Astrocyte (in vitro differentiated cells and primary cell): ENCODE results near the gene LUZP2. TPM values are rescaled to one million over a fixed set of nuclear protein-coding genes. Genes with fewer than 3 reads are reported as not detected.

Experiments
- DNase-seq: peaks from one replicate; pipeline ENCODE4 v3.0.0-alpha.2; 2010; ENCODE audit warnings: low read depth
- FAIRE-seq: peaks from 2 replicates; lab custom pipeline; 2011; peaks lifted over from hg19 to GRCh38; lab: Jason Lieb, UNC
- H2AFZ ChIP-seq: 2 replicates; pipeline ENCODE4 v1.6.0; 2012; ENCODE audit warnings: low read depth, low read length, inconsistent platforms
- H3K27ac ChIP-seq: 2 replicates; pipeline ENCODE4 v1.5.1; 2011; ENCODE audit warnings: low read depth, low read length, inconsistent platforms
- H3K27me3 ChIP-seq: 2 replicates; pipeline ENCODE4 v1.6.0; 2011; ENCODE audit warnings: low read length, inconsistent platforms; ENCODE audit not compliant: insufficient read depth
- H3K36me3 ChIP-seq: 2 replicates; pipeline ENCODE4 v1.5.1; 2011; ENCODE audit warnings: low read length, inconsistent platforms; ENCODE audit not compliant: insufficient read depth
- H3K4me1 ChIP-seq: 2 replicates; pipeline ENCODE4 v1.5.1; 2011; ENCODE audit warnings: low read length, inconsistent platforms; ENCODE audit not compliant: insufficient read depth
- H3K4me2 ChIP-seq: 2 replicates; pipeline ENCODE4 v1.6.0; 2012; ENCODE audit warnings: low read length, inconsistent platforms
- H3K4me3 ChIP-seq: 2 replicates; pipeline ENCODE4 v1.5.1; 2011; ENCODE audit warnings: low read depth, mild to moderate bottlenecking, low read length, inconsistent platforms; ENCODE audit not compliant: insufficient read depth
- H3K79me2 ChIP-seq: 2 replicates; pipeline ENCODE4 v1.6.0; 2012; ENCODE audit warnings: mild to moderate bottlenecking, low read length, inconsistent platforms; ENCODE audit not compliant: insufficient read depth
- H3K9ac ChIP-seq: 2 replicates; pipeline ENCODE4 v1.6.0; 2012; ENCODE audit warnings: mild to moderate bottlenecking, low read length, inconsistent platforms
- H3K9me3 ChIP-seq: 2 replicates; pipeline ENCODE4 v1.5.1; 2012; ENCODE audit warnings: low read depth, mild to moderate bottlenecking, low read length, inconsistent platforms; ENCODE audit not compliant: insufficient read depth
- H4K20me1 ChIP-seq: 2 replicates; pipeline ENCODE4 v1.6.0; 2012; ENCODE audit warnings: low read length, inconsistent platforms; ENCODE audit not compliant: insufficient read depth
- H3K27ac Mint-ChIP-seq: one replicate; pipeline ENCODE4 v1.8.0; 2021; ENCODE audit warnings: mild to moderate bottlenecking, mixed read lengths; ENCODE audit not compliant: unreplicated experiment
- H3K27me3 Mint-ChIP-seq: one replicate; pipeline ENCODE4 v1.8.0; 2021; ENCODE audit warnings: low read depth, mixed read lengths; ENCODE audit not compliant: unreplicated experiment
- H3K36me3 Mint-ChIP-seq: one replicate; pipeline ENCODE4 v1.8.0; 2021; ENCODE audit warnings: low read depth, mixed read lengths; ENCODE audit not compliant: unreplicated experiment
- H3K4me1 Mint-ChIP-seq: one replicate; pipeline ENCODE4 v1.8.0; 2021; ENCODE audit warnings: low read depth, mixed read lengths; ENCODE audit not compliant: unreplicated experiment
- H3K4me3 Mint-ChIP-seq: one replicate; pipeline ENCODE4 v1.8.0; 2021; ENCODE audit warnings: mild to moderate bottlenecking, moderate library complexity, mixed read lengths; ENCODE audit not compliant: unreplicated experiment
- H3K9me3 Mint-ChIP-seq: one replicate; pipeline ENCODE4 v1.8.0; 2021; ENCODE audit warnings: mild to moderate bottlenecking, mixed read lengths; ENCODE audit not compliant: unreplicated experiment
- CTCF ChIP-seq: IDR thresholded peaks from 2 replicates; pipeline ENCODE4 v1.5.1; 2011; ENCODE audit warnings: low read depth, mild to moderate bottlenecking, inconsistent platforms, low read length, moderate library complexity; ENCODE audit not compliant: insufficient read depth
- EZH2 ChIP-seq: IDR thresholded peaks from 2 replicates; pipeline ENCODE4 v1.6.1; 2012; ENCODE audit warnings: mild to moderate bottlenecking, low read length, inconsistent platforms; ENCODE audit not compliant: insufficient read depth
- total RNA-seq: library from RNA; stranded (reverse); gene quantifications from 2 replicates; pipeline ENCODE4 v1.2.1, GENCODE V29; 2021

Gene LUZP2
- total RNA-seq, 1 donor from 2014 or later = 2.3 TPM

GRCh38 chr11:24588081-24588480, 91.2 kb downstream of the LUZP2 start:
- H3K27me3 Mint-ChIP-seq = no peaks in the 10 kb centered on the region
- peaks cover 23% of the 10 kb centered on the region for H3K4me1 ChIP-seq
- H3K27ac Mint-ChIP-seq = no peak overlapping the region
- no peak overlapping the region for H2AFZ ChIP-seq
- H3K4me1 Mint-ChIP-seq = peaks cover 30% of the 10 kb centered on the region
- H3K4me3 ChIP-seq = no peak overlapping the region
- peak overlapping the region; percentile 85 for H3K27ac ChIP-seq
- H4K20me1 ChIP-seq = no peaks in the 10 kb centered on the region
- FAIRE-seq (no peak), DNase-seq (peak; percentile 72)
- H3K9me3 ChIP-seq = no peaks in the 10 kb centered on the region
- H3K9me3 Mint-ChIP-seq = no peaks in the 10 kb centered on the region
- no peaks in the 10 kb centered on the region for H3K27me3 ChIP-seq
- no peak overlapping the region for H3K4me3 Mint-ChIP-seq
- TF ChIP-seq EZH2 = no peak
- TF ChIP-seq CTCF = no peak
- H3K9ac ChIP-seq = peak overlapping the region; percentile 54
- H3K79me2 ChIP-seq = no peaks in the 10 kb centered on the region
- H3K4me2 ChIP-seq = peak overlapping the region; percentile 68
- no peaks in the 10 kb centered on the region for H3K36me3 Mint-ChIP-seq
- no peaks in the 10 kb centered on the region for H3K36me3 ChIP-seq

- no peak overlapping the region for H2AFZ ChIP-seq
- H3K4me3 ChIP-seq = no peak overlapping the region
- DNase-seq (no peak), FAIRE-seq (no peak)
- H3K4me1 ChIP-seq = peaks cover 23% of the 10 kb centered on the region
- Mint-ChIP-seq H3K9me3 (no peaks in the 10 kb centered on the region), H3K27me3 (no peaks in the 10 kb centered on the region), H3K4me3 (no peak overlapping the region), H3K36me3 (no peaks in the 10 kb centered on the region), H3K4me1 (peaks cover 30% of the 10 kb centered on the region), H3K27ac (no peak overlapping the region)
- H4K20me1 ChIP-seq = no peaks in the 10 kb centered on the region
- no peak overlapping the region for H3K9ac ChIP-seq
- no peaks in the 10 kb centered on the region for H3K9me3 ChIP-seq
- H3K4me2 ChIP-seq = no peak overlapping the region
- no peaks in the 10 kb centered on the region for H3K79me2 ChIP-seq
- no peaks in the 10 kb centered on the region for H3K36me3 ChIP-seq
- TF ChIP-seq EZH2 (no peak), CTCF (no peak)
- no peaks in the 10 kb centered on the region for H3K27me3 ChIP-seq
- H3K27ac ChIP-seq = no peak overlapping the region
Measured at GRCh38 chr11:24589064-24589463, 92.2 kb downstream of the LUZP2 start.

GRCh38 chr11:24591283-24591682, 94.4 kb downstream of the LUZP2 start:
- Histone ChIP-seq H3K4me3 (no peak overlapping the region), H3K79me2 (no peaks in the 10 kb centered on the region), H4K20me1 (no peaks in the 10 kb centered on the region), H3K4me2 (no peak overlapping the region), H3K9me3 (no peaks in the 10 kb centered on the region), H3K4me1 (peaks cover 12% of the 10 kb centered on the region), H3K27me3 (no peaks in the 10 kb centered on the region), H2AFZ (no peak overlapping the region), H3K9ac (no peak overlapping the region), H3K36me3 (no peaks in the 10 kb centered on the region), H3K27ac (no peak overlapping the region)
- no peaks in the 10 kb centered on the region for H3K27me3 Mint-ChIP-seq
- no peaks in the 10 kb centered on the region for H3K36me3 Mint-ChIP-seq
- DNase-seq (no peak), FAIRE-seq (no peak)
- no peaks in the 10 kb centered on the region for H3K9me3 Mint-ChIP-seq
- TF ChIP-seq CTCF = no peak
- no peak for TF ChIP-seq EZH2
- H3K4me1 Mint-ChIP-seq = peaks cover 21% of the 10 kb centered on the region
- H3K4me3 Mint-ChIP-seq = no peak overlapping the region
- H3K27ac Mint-ChIP-seq = no peak overlapping the region
